Eye (tissue), 1 donor: ENCODE data around the gene PLEKHA6.

Experiments used
- DNase-seq: peaks from one replicate; pipeline ENCODE4 v3.0.0-alpha.2; 2015

Gene PLEKHA6

DNA sequence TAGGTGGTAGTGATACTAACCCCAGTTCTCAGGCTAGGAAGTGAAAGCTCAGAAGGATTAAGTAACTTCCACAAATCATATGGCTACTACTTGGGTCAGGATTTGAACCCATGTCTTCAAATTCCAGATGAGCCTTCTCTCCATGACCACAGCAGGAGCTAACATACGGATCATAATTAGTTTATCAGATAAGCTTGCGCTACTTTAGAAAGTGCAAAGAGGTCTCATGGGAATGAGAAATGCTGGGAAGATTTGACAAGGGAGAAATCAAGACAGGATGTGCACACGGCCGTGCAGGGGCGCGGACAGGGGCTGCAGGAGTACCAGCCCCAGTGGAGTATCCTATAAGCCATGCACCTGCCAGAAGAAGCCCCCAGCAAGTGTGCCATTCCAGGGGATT lies 5.2 kb downstream of the PLEKHA6 start:
- DNase-seq, result no peak

DNA sequence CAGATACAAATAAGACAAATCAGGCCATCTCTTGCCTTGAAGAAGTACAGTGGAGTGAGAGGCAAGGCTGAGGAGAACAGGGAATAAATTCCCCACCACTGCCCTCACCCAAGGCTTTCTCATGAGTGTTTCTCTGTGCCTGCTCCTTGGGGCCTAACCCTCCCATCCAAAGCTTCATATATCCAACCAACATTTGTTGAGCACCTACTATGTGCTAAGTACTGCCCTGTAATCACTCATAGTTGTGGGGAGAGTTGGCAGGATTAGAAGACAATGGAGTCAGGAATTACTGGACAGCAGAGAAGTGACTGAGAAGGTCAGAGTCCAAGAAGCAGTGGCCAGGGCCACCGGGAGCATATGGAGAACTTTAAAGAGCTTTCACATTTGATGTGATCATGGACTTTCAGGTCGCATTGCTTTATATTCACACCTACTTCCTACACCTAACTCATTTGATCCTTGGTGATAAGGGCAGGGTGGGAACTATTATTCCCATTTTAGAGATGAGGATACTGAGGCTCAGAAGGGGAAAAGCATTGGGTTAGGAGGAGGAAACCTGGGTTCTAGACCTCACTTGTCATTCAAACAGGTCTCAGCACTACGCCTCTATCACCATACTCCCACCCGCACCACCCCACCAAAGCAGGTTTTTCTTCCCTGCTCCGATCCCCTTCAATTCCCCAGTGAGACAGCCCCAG lies 6.4 kb downstream of the PLEKHA6 start:
- no peak for DNase-seq

DNA sequence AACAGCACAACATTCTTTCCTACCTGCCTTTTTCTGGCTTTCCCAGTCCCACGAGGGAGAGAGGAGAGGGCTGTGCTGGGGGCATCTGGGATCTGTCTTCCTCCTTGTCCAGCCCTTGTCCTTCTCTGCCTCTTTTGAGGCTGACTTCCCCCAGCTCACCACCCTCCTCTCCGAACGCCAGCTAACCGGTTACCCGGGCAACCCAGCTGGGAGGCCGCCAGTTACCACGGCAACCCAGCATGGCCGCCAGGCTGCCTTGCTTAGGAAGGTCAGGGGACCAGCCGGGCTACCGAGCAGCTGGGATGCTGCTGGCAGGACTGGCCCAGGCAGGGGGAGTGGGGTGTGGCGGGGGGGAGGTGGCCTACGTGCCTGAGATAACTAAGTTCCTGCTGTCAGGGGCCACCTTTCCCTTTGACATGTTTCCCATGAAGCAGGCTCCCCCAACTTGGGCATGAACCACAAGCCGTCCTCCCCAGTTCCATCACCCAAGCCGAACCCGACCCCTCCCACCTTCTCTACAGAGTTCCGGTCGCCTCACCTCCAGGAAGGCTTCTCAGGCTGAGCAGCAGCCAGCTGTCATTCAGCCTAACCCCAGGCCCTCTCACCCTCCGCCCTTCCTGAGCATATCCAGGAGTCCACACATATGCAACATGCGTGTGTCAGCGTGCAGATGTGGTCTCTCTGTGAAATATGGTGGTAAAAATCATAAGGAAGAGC lies 8.7 kb downstream of the PLEKHA6 start:
- DNase-seq, result peak; percentile 96

DNA sequence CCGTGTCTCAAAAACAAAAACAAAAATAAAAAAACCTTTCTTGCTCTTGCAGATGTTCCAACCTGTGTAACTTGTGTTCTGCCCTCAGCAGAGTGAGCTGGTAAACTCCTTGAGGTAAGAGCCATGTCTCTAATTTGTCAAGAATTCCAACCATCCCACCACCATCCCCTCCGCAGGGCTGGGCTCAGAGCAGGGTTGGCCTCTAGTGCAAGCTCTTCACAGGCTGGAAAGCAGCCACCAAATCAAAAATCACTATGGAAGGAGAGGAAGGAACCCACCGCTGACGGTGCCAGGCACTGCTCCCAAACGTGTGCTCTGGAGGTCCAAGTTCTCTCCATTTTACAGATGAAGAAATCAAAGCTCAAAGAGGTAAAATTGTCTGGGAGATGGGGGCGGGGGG lies 9.4 kb downstream of the PLEKHA6 start:
- no peak for DNase-seq

DNA sequence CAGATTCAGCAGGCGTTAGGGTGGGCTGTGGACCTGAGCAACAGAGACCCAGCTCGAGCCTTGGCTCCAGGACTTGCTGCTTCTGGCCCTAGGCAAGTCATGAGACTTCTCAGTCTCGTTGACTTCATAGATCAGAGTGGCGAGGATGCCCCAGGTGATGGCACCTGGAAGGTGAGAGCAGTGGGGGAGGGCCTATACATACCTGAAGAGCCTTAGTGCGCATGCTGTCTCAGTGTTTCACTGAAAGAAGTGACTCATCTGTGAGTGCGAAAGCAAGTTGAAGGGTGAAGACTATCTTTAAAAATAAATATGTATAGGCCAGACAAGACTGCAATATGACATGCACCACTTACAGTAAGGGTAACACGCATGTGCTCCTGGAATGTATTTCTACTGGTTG lies 10.1 kb downstream of the PLEKHA6 start:
- no peak for DNase-seq

DNA sequence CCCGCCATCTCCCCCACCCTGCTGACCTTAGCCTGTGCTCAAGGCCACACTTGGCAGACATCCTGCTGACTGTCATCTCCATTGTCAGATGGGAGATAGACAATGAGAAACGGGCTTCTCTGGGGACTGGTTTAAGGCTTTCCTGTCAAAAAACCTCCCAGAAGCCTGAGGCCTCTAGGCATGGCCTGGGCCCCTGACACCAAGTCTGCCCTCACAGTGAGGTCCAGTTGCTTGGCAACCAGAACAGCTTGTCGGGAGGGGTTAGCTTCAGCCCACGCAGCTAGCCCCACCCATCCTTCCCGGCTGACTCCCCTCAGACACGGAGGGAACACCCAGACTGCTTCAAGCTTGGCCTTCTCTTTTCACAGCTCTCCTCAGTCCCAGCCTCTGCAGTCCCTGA lies 11.0 kb downstream of the PLEKHA6 start:
- peak; percentile 89 for DNase-seq

DNA sequence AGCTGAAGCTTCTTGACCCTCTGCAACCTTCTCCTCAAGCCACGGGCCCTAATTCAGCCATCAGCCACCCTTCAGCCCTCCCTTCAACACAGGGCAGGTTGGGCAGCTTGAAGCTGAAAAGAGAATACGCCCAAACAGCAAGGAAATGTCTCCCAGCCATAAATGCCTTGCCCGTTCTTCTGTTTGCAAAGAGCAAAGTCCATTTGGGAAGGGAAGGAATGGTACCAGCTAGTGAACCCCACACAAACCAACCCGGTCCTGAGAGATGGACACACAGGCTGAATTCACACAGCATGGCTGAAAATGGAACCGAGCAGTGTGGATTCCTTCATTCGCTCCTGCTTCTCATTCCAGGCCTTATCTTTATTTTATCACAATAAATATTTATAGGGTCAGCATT lies 11.5 kb downstream of the PLEKHA6 start:
- no peak for DNase-seq

DNA sequence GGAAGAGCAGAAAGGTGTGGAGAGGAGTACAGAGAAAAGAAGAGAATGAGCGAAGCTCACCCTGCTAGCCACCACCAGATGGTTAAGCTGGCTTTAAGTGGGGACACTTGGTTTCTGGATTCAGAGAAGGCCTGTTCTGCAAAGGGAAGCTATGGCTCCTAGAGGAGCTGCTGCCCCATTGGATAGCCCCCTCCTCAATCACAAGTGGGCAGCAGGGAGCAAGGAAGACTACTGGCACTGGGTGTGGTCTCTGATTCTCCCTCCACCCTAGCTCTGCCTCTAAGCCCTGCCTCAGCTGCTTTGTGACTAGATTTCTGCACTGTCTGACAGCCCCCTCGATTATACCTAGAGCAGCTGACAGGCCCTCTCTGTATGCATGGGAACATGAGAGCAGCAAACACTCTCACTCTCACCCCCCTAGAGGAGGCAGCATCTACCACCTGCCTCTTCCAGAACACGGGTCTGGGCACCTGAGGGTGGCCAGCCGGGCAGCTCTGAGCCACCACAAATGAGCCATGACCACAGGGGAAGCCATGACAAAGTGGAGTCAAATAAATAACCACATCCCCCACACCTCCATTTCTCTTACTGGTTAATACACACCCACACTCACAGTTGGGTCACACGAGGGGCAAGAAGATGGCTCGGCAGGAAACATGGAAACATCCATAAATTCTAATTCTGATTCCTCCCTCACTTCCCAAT lies 13.6 kb downstream of the PLEKHA6 start:
- DNase-seq, result peak; percentile 47

DNA sequence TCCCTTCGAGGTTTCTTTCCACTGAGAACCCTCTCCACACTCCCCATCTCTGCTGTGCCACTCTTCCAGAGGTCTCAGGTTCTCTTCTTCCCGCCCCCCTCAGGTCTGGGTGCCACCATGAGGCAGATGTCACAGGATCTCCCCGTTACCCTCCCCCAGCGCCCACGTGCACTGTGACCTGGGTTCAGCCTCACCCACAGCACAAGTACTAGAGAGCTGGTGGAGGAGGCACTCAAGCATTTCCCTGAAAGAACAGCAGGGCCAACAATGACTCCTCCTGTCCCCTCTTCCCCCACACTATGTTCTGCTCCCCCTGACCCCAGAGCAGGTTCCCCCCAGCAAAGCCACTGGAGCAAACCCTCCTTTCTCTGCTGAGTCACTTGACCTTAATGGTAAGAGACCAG lies 14.3 kb downstream of the PLEKHA6 start:
- no peak for DNase-seq

DNA sequence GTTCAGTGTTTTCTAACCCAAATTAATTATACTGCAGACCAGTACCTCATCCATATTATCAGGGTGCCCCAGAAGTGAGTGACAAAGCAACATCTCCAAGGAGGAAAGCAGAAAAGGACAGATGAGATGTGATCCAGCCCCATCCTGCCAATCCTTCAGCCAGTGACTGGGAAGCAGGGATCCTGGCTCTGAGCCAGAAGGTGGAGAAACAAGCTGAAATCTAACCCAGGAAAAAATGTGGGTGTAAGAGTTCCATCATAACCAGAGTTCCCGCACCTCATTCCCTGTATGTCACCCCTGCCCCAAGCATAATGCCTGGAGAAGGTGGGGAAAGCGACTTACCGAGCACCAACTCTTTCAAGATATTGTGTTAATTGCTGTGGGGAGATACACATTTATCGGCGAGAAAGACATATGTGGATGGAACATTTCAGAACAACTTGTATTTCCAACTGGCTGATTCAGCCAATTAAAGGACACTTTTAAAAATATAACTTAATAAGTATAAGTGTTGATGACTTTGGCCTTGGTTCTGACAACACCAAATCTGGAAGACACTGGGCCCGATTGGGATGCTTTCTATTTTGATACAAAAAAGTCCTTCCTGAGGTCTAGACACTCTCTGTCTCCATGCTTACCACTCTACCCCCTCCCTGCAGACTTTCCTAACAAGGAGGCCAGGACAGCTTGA lies 14.9 kb downstream of the PLEKHA6 start:
- no peak for DNase-seq

DNA sequence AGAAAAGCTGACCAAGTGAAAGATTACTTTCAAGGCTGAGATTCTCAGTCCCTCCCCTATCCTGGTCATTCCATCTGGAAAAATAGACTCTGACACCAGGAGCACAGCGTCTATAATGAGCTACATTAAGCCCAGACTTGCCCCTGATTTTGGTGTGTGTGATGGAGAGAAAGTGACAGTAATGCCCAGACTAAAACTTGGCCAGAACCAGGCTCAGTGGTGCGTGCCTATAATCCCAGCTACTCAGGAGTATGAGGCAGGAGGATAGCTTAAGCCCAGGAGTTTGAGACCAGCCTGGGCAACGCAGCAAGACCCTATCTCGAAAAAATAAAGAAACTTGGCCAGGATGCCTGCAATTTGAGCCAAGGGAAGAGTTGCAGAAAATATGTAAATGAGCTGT lies 15.9 kb downstream of the PLEKHA6 start:
- peak; percentile 82 for DNase-seq

DNA sequence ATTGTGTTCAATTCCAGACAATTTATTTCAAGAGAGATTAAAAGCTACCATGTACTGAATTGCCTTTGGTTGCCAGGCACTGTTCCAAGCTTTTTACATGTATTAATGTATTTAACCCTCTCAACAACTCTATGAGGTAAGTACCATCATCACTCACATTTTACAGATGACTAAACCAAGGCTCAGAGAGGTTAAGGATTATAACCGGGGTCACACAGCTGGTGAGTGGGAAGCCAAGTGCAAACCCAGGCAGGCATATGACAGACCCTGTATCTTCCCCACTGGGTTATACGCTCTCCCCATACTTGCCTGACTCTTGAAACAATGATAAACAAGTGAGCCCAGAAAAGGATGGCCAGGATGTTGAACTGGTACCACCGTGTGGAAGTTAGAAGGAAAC lies 16.5 kb downstream of the PLEKHA6 start:
- DNase-seq, result no peak

DNA sequence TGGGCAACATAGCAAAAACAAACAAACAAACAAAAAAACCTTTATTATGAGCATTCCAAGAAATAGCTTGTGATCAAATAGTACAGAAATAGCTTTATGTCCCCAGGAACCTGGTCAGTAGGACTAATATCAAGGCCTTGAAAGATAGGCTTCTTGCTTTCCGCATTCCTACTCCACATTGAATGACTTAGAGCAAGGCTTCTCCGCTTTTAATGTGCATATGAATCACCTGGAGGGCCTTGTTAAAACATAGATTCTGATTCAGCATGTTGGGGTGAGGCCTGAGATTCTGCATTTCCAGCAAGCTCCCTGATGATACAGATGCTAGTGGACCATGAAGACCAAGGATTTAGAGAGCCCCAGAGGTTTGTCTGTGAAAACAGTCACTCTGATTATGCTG lies 17.4 kb downstream of the PLEKHA6 start:
- DNase-seq, result no peak

DNA sequence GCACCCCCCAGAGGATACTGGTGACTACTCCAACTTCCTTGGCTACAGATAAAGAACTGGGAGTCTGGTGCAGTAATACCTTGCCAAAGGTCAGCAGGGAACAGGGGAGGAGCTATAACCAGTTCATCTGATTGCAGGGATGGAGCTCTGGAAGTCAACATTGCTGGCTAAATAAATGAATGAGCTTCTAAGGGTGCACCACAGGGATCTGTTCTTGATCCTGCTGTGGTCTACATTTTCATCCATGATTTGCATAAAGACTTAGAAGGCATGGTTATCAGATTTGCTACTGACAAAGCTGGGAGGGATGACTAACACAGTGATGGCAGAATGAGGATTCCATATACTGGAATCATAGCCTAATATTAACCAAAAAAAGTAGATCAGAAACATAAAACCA lies 18.3 kb downstream of the PLEKHA6 start:
- no peak for DNase-seq

DNA sequence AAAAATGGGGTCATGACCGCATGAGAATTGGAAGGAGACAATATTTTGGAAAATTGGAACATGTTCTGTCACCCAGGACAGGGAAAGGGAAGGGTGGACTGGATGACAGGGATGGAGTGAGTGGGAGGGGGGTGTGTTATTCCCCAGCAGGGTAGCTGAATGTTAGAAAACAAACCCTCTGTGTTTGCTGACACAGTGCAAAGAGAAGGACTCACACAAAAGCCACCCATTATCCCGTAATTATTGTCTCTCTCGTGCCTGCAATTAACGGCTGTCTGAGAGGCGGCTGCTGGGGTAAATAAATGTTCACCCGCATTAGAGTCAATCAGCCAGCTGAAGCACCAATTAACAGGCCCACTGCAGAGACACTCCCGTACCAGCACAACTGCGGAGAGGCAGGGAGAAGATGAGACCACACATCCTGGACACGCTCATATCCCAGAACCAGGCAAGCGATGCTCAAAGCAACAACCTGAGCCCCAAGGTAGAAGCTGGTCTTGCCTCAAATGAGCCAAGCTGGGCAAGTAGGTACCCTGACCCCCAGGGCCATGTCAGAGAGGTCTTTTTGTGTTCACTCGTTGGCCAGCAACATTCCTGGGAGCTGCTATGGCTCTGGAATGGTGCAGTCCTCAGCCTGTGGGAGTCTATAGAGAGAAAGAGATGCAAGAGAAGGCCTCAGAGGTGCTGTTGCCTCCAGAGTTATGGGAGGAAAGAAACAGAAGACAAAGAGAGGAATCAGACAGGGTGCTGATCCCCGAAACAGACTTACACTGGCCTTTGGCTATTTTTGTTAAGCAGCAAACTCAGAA lies 19.4 kb downstream of the PLEKHA6 start:
- DNase-seq, result peak; percentile 89

DNA sequence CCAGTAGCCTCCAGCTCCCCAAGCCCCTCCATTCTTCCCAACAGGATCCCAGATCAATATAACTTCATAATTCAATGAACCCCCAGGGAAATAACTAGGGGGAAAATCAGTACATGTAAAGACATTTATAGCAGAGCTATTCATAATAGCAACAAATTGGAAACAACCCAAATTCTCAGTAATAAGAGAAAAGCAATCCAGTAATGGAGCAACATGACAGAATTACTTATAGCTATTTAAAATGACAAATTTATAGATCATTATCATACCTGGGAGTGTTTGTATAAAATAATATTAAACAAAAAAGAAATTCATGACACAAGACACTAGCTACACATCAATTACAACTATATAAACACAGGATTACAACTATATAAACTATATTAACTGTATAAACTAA lies 20.2 kb downstream of the PLEKHA6 start:
- DNase-seq, result no peak

DNA sequence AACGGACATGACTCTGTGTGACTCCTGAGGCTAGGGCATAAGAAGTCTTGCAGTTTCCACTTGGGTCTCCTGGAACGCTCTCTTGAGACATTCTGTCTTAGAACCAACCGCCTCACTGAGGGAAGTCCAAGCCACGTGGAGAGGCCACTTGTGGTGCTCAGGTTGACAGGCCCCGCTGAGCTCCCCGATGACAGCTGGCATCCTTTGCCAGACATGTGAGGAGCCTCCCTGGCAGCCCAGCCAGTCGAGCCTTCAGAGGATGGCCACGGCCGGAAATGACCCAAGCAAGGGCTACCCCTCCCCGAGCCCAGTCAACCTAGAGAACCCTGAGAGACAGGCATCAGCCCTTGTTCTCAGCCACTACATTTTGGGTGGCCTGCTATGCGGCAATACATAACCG lies 20.7 kb downstream of the PLEKHA6 start:
- no peak for DNase-seq

DNA sequence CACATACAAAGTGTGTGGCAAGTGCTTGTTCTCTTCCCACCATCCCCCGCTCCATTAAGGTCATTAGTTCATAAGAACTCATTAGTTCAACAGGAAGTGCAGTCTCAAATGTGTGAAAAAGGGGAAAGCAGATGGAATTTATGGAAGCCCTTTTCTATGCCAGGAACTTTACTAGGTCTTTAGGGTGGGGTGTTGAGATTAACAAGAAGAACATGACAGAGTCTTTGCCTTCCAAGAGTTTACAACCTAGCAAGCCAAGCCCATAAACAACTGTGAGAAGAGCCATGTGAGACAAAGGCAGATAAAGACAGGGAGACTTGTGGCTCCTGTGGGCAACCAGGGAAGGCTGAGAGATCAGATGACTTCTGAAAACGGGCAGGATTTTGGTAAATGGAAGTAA lies 21.4 kb downstream of the PLEKHA6 start:
- DNase-seq, result no peak

DNA sequence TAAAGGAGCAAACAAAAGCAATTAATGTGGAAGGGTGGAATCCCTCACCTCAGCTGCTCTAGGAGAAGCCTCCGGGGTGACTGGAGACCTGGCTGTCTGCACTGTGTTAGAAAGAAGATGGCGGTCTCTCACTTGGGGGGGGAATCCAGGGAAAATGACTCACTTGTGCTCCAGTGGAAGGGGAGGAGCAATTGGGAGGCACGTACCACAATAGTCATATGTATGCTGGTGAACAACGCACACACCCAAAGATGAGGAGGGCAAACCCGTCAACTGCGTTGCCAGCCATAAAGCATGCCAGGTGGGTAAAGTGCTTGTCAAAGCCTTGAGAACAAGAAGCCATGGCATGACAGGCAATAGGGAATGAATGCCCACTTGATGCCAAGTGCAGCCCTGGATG lies 22.1 kb downstream of the PLEKHA6 start:
- no peak for DNase-seq

DNA sequence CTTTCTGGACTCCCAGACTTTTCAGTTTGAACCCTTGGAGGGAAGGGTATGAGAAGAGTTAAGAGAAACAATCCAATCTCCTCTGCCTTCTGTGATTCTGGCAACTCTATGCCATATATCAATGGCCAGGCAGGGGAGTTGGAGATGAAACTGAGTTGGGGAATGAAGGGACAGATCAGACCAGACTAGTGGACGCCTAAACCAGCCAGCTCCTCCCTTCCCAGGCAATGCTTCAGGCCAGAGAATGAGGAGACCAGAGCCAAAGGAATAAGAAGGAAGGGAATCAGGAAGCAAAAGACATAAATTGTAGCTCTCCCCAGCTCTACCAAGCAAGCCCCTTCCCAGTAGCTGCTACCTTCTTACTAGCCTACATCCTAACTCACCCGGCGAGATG lies 22.7 kb downstream of the PLEKHA6 start:
- DNase-seq, result no peak

DNA sequence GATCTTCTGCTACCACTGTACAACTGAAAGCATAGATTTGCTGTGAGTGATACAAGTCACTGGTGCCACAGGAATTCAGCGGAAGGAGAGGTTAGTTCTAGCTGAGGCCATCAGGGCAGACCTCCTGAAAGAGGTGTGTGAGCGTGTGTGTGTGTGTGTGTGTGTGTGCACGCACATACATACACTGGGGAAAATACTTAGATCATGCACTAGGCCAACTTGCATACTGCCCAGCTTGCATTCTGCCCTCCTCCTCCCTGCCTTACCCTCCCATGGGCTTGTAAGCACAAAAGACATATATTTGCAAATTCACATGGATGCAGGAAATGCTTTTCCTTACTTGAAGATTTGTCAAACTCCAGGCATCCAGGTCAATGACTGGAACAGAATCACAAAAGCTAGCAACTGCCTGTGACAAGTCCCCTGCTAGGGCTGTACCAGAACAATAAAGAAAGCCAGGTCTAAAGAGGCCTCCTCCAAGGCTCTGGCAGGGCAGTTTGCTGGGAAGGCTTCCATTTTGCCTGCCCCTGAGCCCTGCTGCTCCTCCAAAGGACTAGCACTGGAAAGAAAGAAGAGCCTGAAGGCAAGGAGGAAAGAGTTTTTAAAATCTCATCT lies 23.2 kb downstream of the PLEKHA6 start:
- no peak for DNase-seq

DNA sequence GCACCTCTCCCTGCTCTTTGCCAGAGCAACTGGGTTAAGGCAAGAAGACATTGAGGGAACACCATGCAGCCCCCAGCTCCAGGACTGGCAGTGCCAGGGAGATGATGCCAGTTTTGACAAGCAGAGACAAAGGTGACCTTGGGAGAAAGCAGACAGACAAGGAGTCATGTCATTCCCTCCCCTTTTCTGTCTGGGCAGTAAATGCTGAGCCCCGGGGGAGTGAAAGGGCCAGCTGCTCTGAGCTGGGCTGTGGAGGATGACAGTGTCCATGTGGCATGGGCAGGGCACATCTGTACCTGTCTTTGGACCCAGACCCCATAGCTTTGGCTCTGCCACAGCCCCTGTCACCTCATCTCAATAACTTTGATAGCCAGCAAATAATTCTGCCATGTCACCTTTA lies 24.2 kb downstream of the PLEKHA6 start:
- no peak for DNase-seq
